Measurements from ENCODE around the gene MCTP1.

DNA sequence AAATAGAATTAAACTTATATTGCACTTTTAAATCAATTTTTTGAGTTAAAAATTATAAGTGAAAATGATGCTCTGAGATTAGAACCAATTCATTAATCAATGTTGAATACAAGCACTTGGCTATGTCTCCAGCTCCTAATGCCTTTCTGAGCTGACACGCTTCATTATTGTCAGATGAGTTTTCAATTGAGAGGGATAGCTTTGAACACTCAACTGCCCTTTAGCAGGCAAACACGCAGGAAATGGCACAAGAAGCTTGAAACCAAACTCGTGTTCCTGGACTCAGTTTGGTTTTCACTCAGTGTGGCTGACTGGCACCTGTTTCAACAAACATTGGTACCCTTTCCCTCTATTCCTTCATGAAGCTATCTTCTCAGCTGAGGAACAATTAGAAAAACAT, 109.8 kb downstream of the MCTP1 start:
- TF ChIP-seq TAF1 (IDR thresholded peaks at IDR 0.05; ENCODE audit: low read depth) (no peak), EP300 (IDR thresholded peaks at IDR 0.05; ENCODE audit: borderline replicate concordance) (no peak)
- TF ChIP-seq, protein P1, sequence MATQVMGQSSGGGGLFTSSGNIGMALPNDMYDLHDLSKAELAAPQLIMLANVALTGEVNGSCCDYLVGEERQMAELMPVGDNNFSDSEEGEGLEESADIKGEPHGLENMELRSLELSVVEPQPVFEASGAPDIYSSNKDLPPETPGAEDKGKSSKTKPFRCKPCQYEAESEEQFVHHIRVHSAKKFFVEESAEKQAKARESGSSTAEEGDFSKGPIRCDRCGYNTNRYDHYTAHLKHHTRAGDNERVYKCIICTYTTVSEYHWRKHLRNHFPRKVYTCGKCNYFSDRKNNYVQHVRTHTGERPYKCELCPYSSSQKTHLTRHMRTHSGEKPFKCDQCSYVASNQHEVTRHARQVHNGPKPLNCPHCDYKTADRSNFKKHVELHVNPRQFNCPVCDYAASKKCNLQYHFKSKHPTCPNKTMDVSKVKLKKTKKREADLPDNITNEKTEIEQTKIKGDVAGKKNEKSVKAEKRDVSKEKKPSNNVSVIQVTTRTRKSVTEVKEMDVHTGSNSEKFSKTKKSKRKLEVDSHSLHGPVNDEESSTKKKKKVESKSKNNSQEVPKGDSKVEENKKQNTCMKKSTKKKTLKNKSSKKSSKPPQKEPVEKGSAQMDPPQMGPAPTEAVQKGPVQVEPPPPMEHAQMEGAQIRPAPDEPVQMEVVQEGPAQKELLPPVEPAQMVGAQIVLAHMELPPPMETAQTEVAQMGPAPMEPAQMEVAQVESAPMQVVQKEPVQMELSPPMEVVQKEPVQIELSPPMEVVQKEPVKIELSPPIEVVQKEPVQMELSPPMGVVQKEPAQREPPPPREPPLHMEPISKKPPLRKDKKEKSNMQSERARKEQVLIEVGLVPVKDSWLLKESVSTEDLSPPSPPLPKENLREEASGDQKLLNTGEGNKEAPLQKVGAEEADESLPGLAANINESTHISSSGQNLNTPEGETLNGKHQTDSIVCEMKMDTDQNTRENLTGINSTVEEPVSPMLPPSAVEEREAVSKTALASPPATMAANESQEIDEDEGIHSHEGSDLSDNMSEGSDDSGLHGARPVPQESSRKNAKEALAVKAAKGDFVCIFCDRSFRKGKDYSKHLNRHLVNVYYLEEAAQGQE (IDR thresholded peaks at IDR 0.05; ENCODE audit: low read depth) = no peak
